A673 (cell line): ENCODE measurements around the gene PATL1. TPM values are rescaled to one million over a fixed set of nuclear protein-coding genes. Genes with fewer than 3 reads are reported as not detected.

Source experiments
- BruUV-seq: library from RNA; stranded (reverse); fragments of 400-500 nt; replicated peaks from 2 replicates; lab custom pipeline; 2021; lab: Mats Ljungman, UMichigan
- CTCF ChIA-PET: fragments of 300-600 bp; sonication (Branson Sonifier 250); formaldehyde crosslinking; loops from one replicate; lab custom pipeline; 2022; ENCODE audit warnings: antibody characterized with exemption; lab: Charles Lee
- POLR2A ChIA-PET: fragments of 300-600 bp; sonication (Branson Sonifier 250); formaldehyde crosslinking; loops from one replicate; lab custom pipeline; 2022; ENCODE audit warnings: antibody characterized with exemption; ENCODE audit not compliant: low non-redundant PET; lab: Charles Lee
- DNase-seq: peaks from one replicate; pipeline ENCODE4 v3.0.0-alpha.2; 2015; ENCODE audit warnings: low spot score
- H3K27ac ChIP-seq: fragments of 200-600 bp; sonication (generic); 2 replicates; pipeline ENCODE4 v1.5.1; 2016; ENCODE audit warnings: mixed run types, low read depth, mild to moderate bottlenecking, mixed read lengths, antibody characterized with exemption, low read length; ENCODE audit not compliant: poor library complexity, severe bottlenecking
- H3K27me3 ChIP-seq: fragments of 200-600 bp; sonication (generic); replicated peaks from 2 replicates; pipeline ENCODE4 v1.6.1; 2017; ENCODE audit warnings: mixed run types, low read depth, mild to moderate bottlenecking, mixed read lengths, antibody characterized with exemption, low read length; ENCODE audit not compliant: insufficient read depth, poor library complexity
- H3K36me3 ChIP-seq: fragments of 200-600 bp; sonication (generic); 2 replicates; pipeline ENCODE4 v1.6.1; 2016; ENCODE audit warnings: mixed run types, mild to moderate bottlenecking, mixed read lengths, antibody characterized with exemption, low read length; ENCODE audit not compliant: insufficient read depth, poor library complexity, severe bottlenecking
- H3K4me1 ChIP-seq: fragments of 200-600 bp; sonication (generic); 2 replicates; pipeline ENCODE4 v1.6.1; 2017; ENCODE audit warnings: mixed run types, mild to moderate bottlenecking, mixed read lengths, antibody characterized with exemption, low read length; ENCODE audit not compliant: insufficient read depth, poor library complexity, severe bottlenecking
- H3K4me3 ChIP-seq: fragments of 200-600 bp; sonication (generic); 2 replicates; pipeline ENCODE4 v1.5.1; 2016; ENCODE audit warnings: low read depth, mixed run types, mild to moderate bottlenecking, mixed read lengths, low read length; ENCODE audit not compliant: poor library complexity, severe bottlenecking
- H3K9me3 ChIP-seq: fragments of 200-600 bp; sonication (generic); 2 replicates; pipeline ENCODE4 v1.6.1; 2016; ENCODE audit warnings: mixed run types, low read depth, mild to moderate bottlenecking, mixed read lengths, antibody characterized with exemption, low read length; ENCODE audit not compliant: poor library complexity, severe bottlenecking
- CTCF ChIP-seq: fragments of 300-800, 200-600 bp; sonication (generic); conservative IDR thresholded peaks from 2 replicates; pipeline ENCODE4 v1.5.1; 2017; ENCODE audit warnings: low read depth, mild to moderate bottlenecking, antibody characterized with exemption, low read length, moderate library complexity, mixed read lengths
- EZH2 ChIP-seq: fragments of 200-600 bp; sonication (generic); IDR thresholded peaks from 2 replicates; pipeline ENCODE4 v1.6.1; 2017; ENCODE audit warnings: borderline replicate concordance, low read depth, mild to moderate bottlenecking, mixed read lengths, antibody characterized with exemption, low read length; ENCODE audit not compliant: poor library complexity, severe bottlenecking
- intact Hi-C: fragments of 100-400 bp; cut with micrococcal nuclease; formaldehyde crosslinking; loops from one replicate; pipeline ENCODE4 v1.10.0; 2022; ENCODE audit not compliant: unreplicated experiment
- total RNA-seq: library from RNA; stranded (reverse); gene quantifications from 2 replicates; pipeline ENCODE4 v1.2.3, GENCODE V29; 2021

Gene PATL1
- total RNA-seq, 1 experiment from 2014 or later = 78.9 TPM

- intact Hi-C loops = loop anchor here (5.0 kb wide), 1 partner anchor 63 kb away; no protein-coding TSS in a partner anchor
- Histone ChIP-seq H3K4me1 (no peaks in the 10 kb centered on the region), H3K36me3 (peaks cover 98% of the 10 kb centered on the region), H3K9me3 (no peaks in the 10 kb centered on the region), H3K27ac (no peak overlapping the region), H3K27me3 (no peaks in the 10 kb centered on the region), H3K4me3 (no peak overlapping the region)
- no TSS peak for BruUV-seq
- ChIA-PET POLR2A (no interaction called here), CTCF (no interaction called here)
- DNase-seq = no peak
- TF ChIP-seq EZH2 (no peak), CTCF (no peak)
Observed at GRCh38 chr11:59654893-59655292, 13.9 kb downstream of the PATL1 start.

- ChIA-PET POLR2A (no interaction called here), CTCF (no interaction called here)
- Histone ChIP-seq H3K4me3 (no peak overlapping the region), H3K9me3 (no peaks in the 10 kb centered on the region), H3K27ac (no peak overlapping the region), H3K36me3 (peaks cover 98% of the 10 kb centered on the region), H3K27me3 (no peaks in the 10 kb centered on the region), H3K4me1 (no peaks in the 10 kb centered on the region)
- TF ChIP-seq EZH2 (no peak), CTCF (no peak)
- no TSS peak for BruUV-seq
- DNase-seq = no peak
- intact Hi-C loops = no loop called here
Observed at GRCh38 chr11:59647245-59647980, 21.4 kb downstream of the PATL1 start.

GRCh38 chr11:59644528-59644927 lies 24.3 kb downstream of the PATL1 start:
- H3K27me3 ChIP-seq = no peaks in the 10 kb centered on the region
- H3K36me3 ChIP-seq = peaks cover 96% of the 10 kb centered on the region
- no peak overlapping the region for H3K27ac ChIP-seq
- CTCF ChIA-PET = no interaction called here
- no peak for TF ChIP-seq CTCF
- no peak for TF ChIP-seq EZH2
- no peaks in the 10 kb centered on the region for H3K4me1 ChIP-seq
- intact Hi-C loops = no loop called here
- no peaks in the 10 kb centered on the region for H3K9me3 ChIP-seq
- no TSS peak for BruUV-seq
- no peak overlapping the region for H3K4me3 ChIP-seq
- no peak for DNase-seq
- POLR2A ChIA-PET = no interaction called here
